ENCODE data around the gene STEAP1B.

GRCh38 chr7:22426463-22427094, 73.4 kb downstream of the STEAP1B start:
- TF ChIP-seq, protein P1, sequence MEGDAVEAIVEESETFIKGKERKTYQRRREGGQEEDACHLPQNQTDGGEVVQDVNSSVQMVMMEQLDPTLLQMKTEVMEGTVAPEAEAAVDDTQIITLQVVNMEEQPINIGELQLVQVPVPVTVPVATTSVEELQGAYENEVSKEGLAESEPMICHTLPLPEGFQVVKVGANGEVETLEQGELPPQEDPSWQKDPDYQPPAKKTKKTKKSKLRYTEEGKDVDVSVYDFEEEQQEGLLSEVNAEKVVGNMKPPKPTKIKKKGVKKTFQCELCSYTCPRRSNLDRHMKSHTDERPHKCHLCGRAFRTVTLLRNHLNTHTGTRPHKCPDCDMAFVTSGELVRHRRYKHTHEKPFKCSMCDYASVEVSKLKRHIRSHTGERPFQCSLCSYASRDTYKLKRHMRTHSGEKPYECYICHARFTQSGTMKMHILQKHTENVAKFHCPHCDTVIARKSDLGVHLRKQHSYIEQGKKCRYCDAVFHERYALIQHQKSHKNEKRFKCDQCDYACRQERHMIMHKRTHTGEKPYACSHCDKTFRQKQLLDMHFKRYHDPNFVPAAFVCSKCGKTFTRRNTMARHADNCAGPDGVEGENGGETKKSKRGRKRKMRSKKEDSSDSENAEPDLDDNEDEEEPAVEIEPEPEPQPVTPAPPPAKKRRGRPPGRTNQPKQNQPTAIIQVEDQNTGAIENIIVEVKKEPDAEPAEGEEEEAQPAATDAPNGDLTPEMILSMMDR (IDR thresholded peaks at IDR 0.05; ENCODE audit: low read depth, low read length, missing input control), result no peak
- TF ChIP-seq, protein P2, sequence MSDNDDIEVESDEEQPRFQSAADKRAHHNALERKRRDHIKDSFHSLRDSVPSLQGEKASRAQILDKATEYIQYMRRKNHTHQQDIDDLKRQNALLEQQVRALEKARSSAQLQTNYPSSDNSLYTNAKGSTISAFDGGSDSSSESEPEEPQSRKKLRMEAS (IDR thresholded peaks at IDR 0.05), result no peak
- no peak for TF ChIP-seq JUND (IDR thresholded peaks at IDR 0.05)
- TF ChIP-seq YY1 (IDR thresholded peaks at IDR 0.05), result no peak
- TF ChIP-seq, protein P3, sequence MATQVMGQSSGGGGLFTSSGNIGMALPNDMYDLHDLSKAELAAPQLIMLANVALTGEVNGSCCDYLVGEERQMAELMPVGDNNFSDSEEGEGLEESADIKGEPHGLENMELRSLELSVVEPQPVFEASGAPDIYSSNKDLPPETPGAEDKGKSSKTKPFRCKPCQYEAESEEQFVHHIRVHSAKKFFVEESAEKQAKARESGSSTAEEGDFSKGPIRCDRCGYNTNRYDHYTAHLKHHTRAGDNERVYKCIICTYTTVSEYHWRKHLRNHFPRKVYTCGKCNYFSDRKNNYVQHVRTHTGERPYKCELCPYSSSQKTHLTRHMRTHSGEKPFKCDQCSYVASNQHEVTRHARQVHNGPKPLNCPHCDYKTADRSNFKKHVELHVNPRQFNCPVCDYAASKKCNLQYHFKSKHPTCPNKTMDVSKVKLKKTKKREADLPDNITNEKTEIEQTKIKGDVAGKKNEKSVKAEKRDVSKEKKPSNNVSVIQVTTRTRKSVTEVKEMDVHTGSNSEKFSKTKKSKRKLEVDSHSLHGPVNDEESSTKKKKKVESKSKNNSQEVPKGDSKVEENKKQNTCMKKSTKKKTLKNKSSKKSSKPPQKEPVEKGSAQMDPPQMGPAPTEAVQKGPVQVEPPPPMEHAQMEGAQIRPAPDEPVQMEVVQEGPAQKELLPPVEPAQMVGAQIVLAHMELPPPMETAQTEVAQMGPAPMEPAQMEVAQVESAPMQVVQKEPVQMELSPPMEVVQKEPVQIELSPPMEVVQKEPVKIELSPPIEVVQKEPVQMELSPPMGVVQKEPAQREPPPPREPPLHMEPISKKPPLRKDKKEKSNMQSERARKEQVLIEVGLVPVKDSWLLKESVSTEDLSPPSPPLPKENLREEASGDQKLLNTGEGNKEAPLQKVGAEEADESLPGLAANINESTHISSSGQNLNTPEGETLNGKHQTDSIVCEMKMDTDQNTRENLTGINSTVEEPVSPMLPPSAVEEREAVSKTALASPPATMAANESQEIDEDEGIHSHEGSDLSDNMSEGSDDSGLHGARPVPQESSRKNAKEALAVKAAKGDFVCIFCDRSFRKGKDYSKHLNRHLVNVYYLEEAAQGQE (IDR thresholded peaks at IDR 0.05), result no peak
- no peak for TF ChIP-seq ATF3 (IDR thresholded peaks at IDR 0.05)
- no peak for TF ChIP-seq SP1 (IDR thresholded peaks at IDR 0.05)
- TF ChIP-seq HNF4G (IDR thresholded peaks at IDR 0.05), result no peak

Measured in liver (tissue), 3 donors.